MCF 10A (cell line): ENCODE results near the gene NUDCD3. TPM values are rescaled to one million over a fixed set of nuclear protein-coding genes. Genes with fewer than 3 reads are reported as not detected.

ENCODE experiments used
- BruUV-seq: library from RNA; stranded (reverse); fragments of 400-500 nt; replicated peaks from 2 replicates; lab custom pipeline; 2021; lab: Mats Ljungman, UMichigan
- CTCF ChIA-PET: fragments of 300-600 bp; sonication (Branson Sonifier 250); formaldehyde crosslinking; extraction: SDS; loops from one replicate; lab custom pipeline; 2021; ENCODE audit warnings: antibody characterized with exemption, inconsistent platforms; lab: Yijun Ruan, JAX
- POLR2A ChIA-PET: fragments of 300-600, 350-650 bp; sonication (Branson Sonifier 250); formaldehyde crosslinking; extraction: SDS; loops from one replicate; lab custom pipeline; 2020; ENCODE audit warnings: antibody characterized with exemption, inconsistent platforms; lab: Yijun Ruan, JAX
- DNase-seq: peaks from one replicate; pipeline ENCODE4 v3.0.0-alpha.2; 2018; ENCODE audit not compliant: unreplicated experiment
- H3K27ac Mint-ChIP-seq: one replicate; pipeline ENCODE4 v1.8.0; 2022; ENCODE audit warnings: mild to moderate bottlenecking, low read depth, mixed read lengths; ENCODE audit not compliant: unreplicated experiment
- H3K27me3 Mint-ChIP-seq: one replicate; pipeline ENCODE4 v1.8.0; 2022; ENCODE audit warnings: mixed read lengths; ENCODE audit not compliant: insufficient read depth, unreplicated experiment
- H3K36me3 Mint-ChIP-seq: one replicate; pipeline ENCODE4 v1.8.0; 2022; ENCODE audit warnings: mild to moderate bottlenecking, moderate library complexity, mixed read lengths; ENCODE audit not compliant: insufficient read depth, unreplicated experiment
- H3K4me1 Mint-ChIP-seq: one replicate; pipeline ENCODE4 v1.8.0; 2022; ENCODE audit warnings: mixed read lengths; ENCODE audit not compliant: insufficient read depth, unreplicated experiment
- H3K4me3 Mint-ChIP-seq: one replicate; pipeline ENCODE4 v1.8.0; 2022; ENCODE audit warnings: mild to moderate bottlenecking, moderate library complexity, mixed read lengths; ENCODE audit not compliant: unreplicated experiment
- H3K9me3 Mint-ChIP-seq: one replicate; pipeline ENCODE4 v1.8.0; 2022; ENCODE audit warnings: mixed read lengths; ENCODE audit not compliant: unreplicated experiment
- intact Hi-C: fragments of 100-400 bp; cut with micrococcal nuclease; formaldehyde crosslinking; loops from 2 replicates; pipeline ENCODE4 v1.14.1; 2022
- total RNA-seq: library from RNA; stranded (reverse); gene quantifications from 2 replicates; pipeline ENCODE4 v1.2.3, GENCODE V29; 2022
- TF ChIP-seq, protein P1 (sequence below): fragments of 200-600 bp; IDR thresholded peaks from one replicate; pipeline ENCODE4 v1.8.0; 2022; ENCODE audit warnings: antibody characterized with exemption, mild to moderate bottlenecking; ENCODE audit not compliant: unreplicated experiment

NUDCD3 gene
- total RNA-seq, 1 experiment from 2014 or later = 85.5 TPM

- peaks cover 41% of the 10 kb centered on the region for H3K36me3 Mint-ChIP-seq
- peak overlapping the region; percentile 17 for H3K27ac Mint-ChIP-seq
- H3K4me1 Mint-ChIP-seq = peaks cover 49% of the 10 kb centered on the region
- POLR2A ChIA-PET = interaction anchor here (0.7 to 1.7 kb wide), 5 partner anchors 10 to 95 kb away, joined by 3 to 6 read pairs (median 4); partner anchors contain the start of gene DDX56
- no peaks in the 10 kb centered on the region for H3K9me3 Mint-ChIP-seq
- CTCF ChIA-PET = interaction anchor here (0.7 to 3.1 kb wide), 3 partner anchors 8 to 111 kb away, joined by 3 to 17 read pairs (median 4); no protein-coding TSS in a partner anchor
- no peaks in the 10 kb centered on the region for H3K27me3 Mint-ChIP-seq
- TF ChIP-seq, protein P1, sequence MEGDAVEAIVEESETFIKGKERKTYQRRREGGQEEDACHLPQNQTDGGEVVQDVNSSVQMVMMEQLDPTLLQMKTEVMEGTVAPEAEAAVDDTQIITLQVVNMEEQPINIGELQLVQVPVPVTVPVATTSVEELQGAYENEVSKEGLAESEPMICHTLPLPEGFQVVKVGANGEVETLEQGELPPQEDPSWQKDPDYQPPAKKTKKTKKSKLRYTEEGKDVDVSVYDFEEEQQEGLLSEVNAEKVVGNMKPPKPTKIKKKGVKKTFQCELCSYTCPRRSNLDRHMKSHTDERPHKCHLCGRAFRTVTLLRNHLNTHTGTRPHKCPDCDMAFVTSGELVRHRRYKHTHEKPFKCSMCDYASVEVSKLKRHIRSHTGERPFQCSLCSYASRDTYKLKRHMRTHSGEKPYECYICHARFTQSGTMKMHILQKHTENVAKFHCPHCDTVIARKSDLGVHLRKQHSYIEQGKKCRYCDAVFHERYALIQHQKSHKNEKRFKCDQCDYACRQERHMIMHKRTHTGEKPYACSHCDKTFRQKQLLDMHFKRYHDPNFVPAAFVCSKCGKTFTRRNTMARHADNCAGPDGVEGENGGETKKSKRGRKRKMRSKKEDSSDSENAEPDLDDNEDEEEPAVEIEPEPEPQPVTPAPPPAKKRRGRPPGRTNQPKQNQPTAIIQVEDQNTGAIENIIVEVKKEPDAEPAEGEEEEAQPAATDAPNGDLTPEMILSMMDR = no peak
- intact Hi-C loops = loop anchor here (1.0 kb wide), 1 partner anchor 79 kb away; no protein-coding TSS in a partner anchor
- DNase-seq = peak; percentile 49
- peak overlapping the region; percentile 52 for H3K4me3 Mint-ChIP-seq
- no TSS peak for BruUV-seq
Observed at GRCh38 chr7:44486693-44487092, 3.8 kb downstream of the NUDCD3 start.

DNA sequence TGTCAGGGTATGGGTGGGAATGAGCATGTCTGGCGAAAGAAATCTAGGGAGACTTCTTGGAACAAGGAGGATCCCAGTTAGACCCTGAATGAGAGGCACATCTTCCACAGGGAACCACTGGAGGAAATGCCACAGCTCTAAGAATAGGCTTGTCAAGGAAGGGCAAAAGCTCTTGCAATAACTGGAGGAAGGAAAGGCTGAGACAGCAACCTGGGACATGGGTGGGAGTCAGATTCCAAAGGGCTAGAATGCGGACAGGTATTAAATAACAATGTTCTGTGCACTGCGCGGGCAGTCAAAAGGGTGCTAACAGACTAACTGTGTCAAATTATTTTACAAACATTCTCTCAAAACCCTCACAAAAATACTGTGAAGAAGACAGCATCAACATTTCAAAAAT, 4.5 kb downstream of the NUDCD3 start:
- Mint-ChIP-seq H3K27ac (no peak overlapping the region), H3K4me3 (peak overlapping the region; percentile 12), H3K27me3 (no peaks in the 10 kb centered on the region), H3K4me1 (peaks cover 47% of the 10 kb centered on the region), H3K36me3 (peaks cover 47% of the 10 kb centered on the region), H3K9me3 (no peaks in the 10 kb centered on the region)
- CTCF ChIA-PET = interaction anchor here (0.6 to 3.1 kb wide), 4 partner anchors 8 to 336 kb away, joined by 3 to 17 read pairs (median 5); no protein-coding TSS in a partner anchor
- POLR2A ChIA-PET = interaction anchor here (1.7 kb wide), 1 partner anchor 79 kb away, joined by 6 read pairs; no protein-coding TSS in a partner anchor
- intact Hi-C loops = loop anchor here (1.0 kb wide), 1 partner anchor 79 kb away; no protein-coding TSS in a partner anchor
- BruUV-seq = no TSS peak
- TF ChIP-seq, protein P1 = no peak
- DNase-seq = no peak

GRCh38 chr7:44484482-44485313, 5.8 kb downstream of the NUDCD3 start:
- ChIA-PET CTCF (interaction anchor here (0.6 to 3.4 kb wide), 6 partner anchors 13 to 378 kb away, joined by 3 to 14 read pairs (median 6); no protein-coding TSS in a partner anchor), POLR2A (interaction anchor here (1.0 to 1.2 kb wide), 3 partner anchors 86 to 440 kb away, joined by 3 to 4 read pairs (median 4); partner anchors contain the start of genes DBNL and POLD2)
- TF ChIP-seq, protein P1 = no peak
- H3K4me3 Mint-ChIP-seq = no peak overlapping the region
- H3K27ac Mint-ChIP-seq = no peak overlapping the region
- DNase-seq = no peak
- H3K27me3 Mint-ChIP-seq = no peaks in the 10 kb centered on the region
- no peaks in the 10 kb centered on the region for H3K9me3 Mint-ChIP-seq
- peaks cover 41% of the 10 kb centered on the region for H3K4me1 Mint-ChIP-seq
- BruUV-seq = no TSS peak
- H3K36me3 Mint-ChIP-seq = peaks cover 59% of the 10 kb centered on the region
- intact Hi-C loops = no loop called here
